K562 (cell line): ENCODE measurements around the gene ZCCHC24. TPM values are rescaled to one million over a fixed set of nuclear protein-coding genes. Genes with fewer than 3 reads are reported as not detected.

Source experiments
- ATAC-seq: fragments of 200-7000 bp; cut with Tn5 transposase; 3 replicates; pipeline ENCODE4 v1.9.1; 2020; ENCODE audit warnings: moderate library complexity
- BruUV-seq: library from RNA; stranded (reverse); fragments of 400-500 nt; replicated peaks from 2 replicates; lab custom pipeline; 2021; lab: Mats Ljungman, UMichigan
- CTCF ChIA-PET: fragments of 300-600 bp; formaldehyde crosslinking; extraction: SDS; loops from one replicate; lab custom pipeline; 2021; ENCODE audit warnings: low intra/inter-chr PET ratio; lab: Yijun Ruan, JAX
- POLR2A ChIA-PET: fragments of 300-600, 350-650 bp; sonication (Branson Sonifier 250); formaldehyde crosslinking; extraction: SDS; loops from one replicate; lab custom pipeline; 2021; ENCODE audit warnings: antibody characterized with exemption, inconsistent platforms; lab: Yijun Ruan, JAX
- DNase-seq, 4 experiments: peaks; one replicate each; pipeline versions ENCODE4 v3.0.0 to v3.0.0-alpha.2; 2011 to 2018; ENCODE audit warnings: low spot score in 3 of 4, mixed read lengths in 3 of 4; ENCODE audit errors: extremely low read depth in 1 of 4
- FAIRE-seq: peaks from 2 replicates; lab custom pipeline; 2011; peaks lifted over from hg19 to GRCh38; lab: Jason Lieb, UNC
- H2AFZ ChIP-seq: 2 replicates; pipeline ENCODE4 v1.6.0; 2011; ENCODE audit warnings: low read depth, low read length, control low read depth, inconsistent platforms
- H3K27ac ChIP-seq: fragments of 200-600 bp; 3 replicates; pipeline ENCODE4 v1.8.0; 2011; ENCODE audit warnings: low read depth, mild to moderate bottlenecking, control low read depth, inconsistent platforms, low read length, moderate library complexity, mixed read lengths; ENCODE audit errors: extremely low read depth
- H3K27me3 ChIP-seq, 2 experiments: fragments of 300-600 bp in 1 of 2; 2 replicates in 1 of 2; 3 replicates in 1 of 2; pipeline versions ENCODE4 v1.6.0 to v1.8.0; 2011; ENCODE audit warnings: inconsistent platforms in 2 of 2, low read length in 2 of 2, mild to moderate bottlenecking in 1 of 2, mixed read lengths in 1 of 2, moderate library complexity in 1 of 2; ENCODE audit not compliant: control insufficient read depth in 2 of 2, insufficient read depth in 2 of 2
- H3K36me3 ChIP-seq: fragments of 300-600 bp; 3 replicates; pipeline ENCODE4 v1.8.0; 2011; ENCODE audit warnings: mild to moderate bottlenecking, low read length, inconsistent platforms; ENCODE audit not compliant: control insufficient read depth, insufficient read depth
- H3K4me1 ChIP-seq, 2 experiments: fragments of 200-600 bp in 1 of 2; replicated peaks in 1 of 2; 2 replicates in 1 of 2; 3 replicates in 1 of 2; pipeline versions ENCODE4 v1.5.1 to v1.8.0; 2011; ENCODE audit warnings: inconsistent platforms in 2 of 2, low read length in 2 of 2, mild to moderate bottlenecking in 1 of 2, mixed read lengths in 1 of 2, moderate library complexity in 1 of 2; ENCODE audit not compliant: control insufficient read depth in 2 of 2, insufficient read depth in 2 of 2
- H3K4me2 ChIP-seq: 2 replicates; pipeline ENCODE4 v1.6.1; 2011; ENCODE audit warnings: low read length, control low read depth, inconsistent platforms, mixed read lengths; ENCODE audit not compliant: insufficient read depth
- H3K4me3 ChIP-seq: fragments of 200-600 bp; sonication (generic), shearing (Covaris generic); 2 replicates; pipeline ENCODE4 v1.5.1; 2016; ENCODE audit warnings: control low read depth, inconsistent platforms
- H3K79me2 ChIP-seq: fragments of 200-600 bp; 3 replicates; pipeline ENCODE4 v1.8.0; 2011; ENCODE audit warnings: low read length, inconsistent platforms; ENCODE audit not compliant: control insufficient read depth, insufficient read depth
- H3K9ac ChIP-seq, 2 experiments: 2 replicates each; pipeline versions ENCODE4 v1.6.0 to v1.6.1; 2011; ENCODE audit warnings: low read depth in 2 of 2, low read length in 2 of 2, control low read depth in 1 of 2, inconsistent platforms in 1 of 2, mild to moderate bottlenecking in 1 of 2, mixed read lengths in 1 of 2; ENCODE audit not compliant: insufficient read depth in 1 of 2
- H3K9me1 ChIP-seq: one replicate; pipeline ENCODE4 v1.6.0; 2011; ENCODE audit warnings: inconsistent platforms, mild to moderate bottlenecking, low read length, moderate library complexity; ENCODE audit not compliant: control insufficient read depth, insufficient read depth
- H3K9me3 ChIP-seq: replicated peaks from 2 replicates; pipeline ENCODE4 v1.5.1; 2011; ENCODE audit warnings: low read depth, low read length, inconsistent platforms; ENCODE audit not compliant: control insufficient read depth, insufficient read depth
- H4K20me1 ChIP-seq: replicated peaks from 2 replicates; pipeline ENCODE4 v1.6.1; 2011; ENCODE audit warnings: low read length, inconsistent platforms, mixed read lengths; ENCODE audit not compliant: control insufficient read depth, insufficient read depth
- CREB1 ChIP-seq, 2 experiments: sonication (generic) in 1 of 2; formaldehyde crosslinking in 1 of 2; IDR thresholded peaks; 2 replicates each; pipeline versions ENCODE4 v1.6.1 to v1.8.0; 2012 to 2022; ENCODE audit warnings: inconsistent platforms in 1 of 2, mild to moderate bottlenecking in 1 of 2, missing genetic modification reagents in 1 of 2, moderate library complexity in 1 of 2
- E4F1 ChIP-seq: fragments of 250-450 bp; sonication (Bioruptor Pico); IDR thresholded peaks from 2 replicates; pipeline ENCODE4 v1.5.0; 2021; ENCODE audit warnings: mild to moderate bottlenecking, borderline replicate concordance
- GABPA ChIP-seq: fragments of 200-800 bp; sonication (Bioruptor generic); conservative IDR thresholded peaks from 2 replicates; pipeline ENCODE4 v1.6.1; 2016; ENCODE audit warnings: low read depth, missing genetic modification characterization, missing compliant biosample characterization
- HCFC1 ChIP-seq: IDR thresholded peaks from 2 replicates; pipeline ENCODE4 v1.6.1; 2012; ENCODE audit warnings: low read depth, low read length, improper control_type of control experiment
- HDAC6 ChIP-seq: IDR thresholded peaks from 2 replicates; pipeline ENCODE4 v1.6.1; 2012; ENCODE audit warnings: low read depth, mild to moderate bottlenecking, control low read depth, inconsistent platforms, low read length, moderate library complexity
- NCOR1 ChIP-seq: fragments of 450-650 bp; IDR thresholded peaks from 2 replicates; pipeline ENCODE4 v1.6.1; 2016; ENCODE audit warnings: mild to moderate bottlenecking, moderate library complexity
- NR3C1 ChIP-seq: sonication (generic); formaldehyde crosslinking; IDR thresholded peaks from 2 replicates; pipeline ENCODE4 v1.8.1; 2022; ENCODE audit warnings: missing genetic modification reagents
- NRF1 ChIP-seq, 2 experiments: fragments of 450-650 bp; IDR thresholded peaks in 1 of 2; conservative IDR thresholded peaks in 1 of 2; 2 replicates each; pipeline ENCODE4 v1.6.1; 2014; ENCODE audit warnings: mild to moderate bottlenecking in 2 of 2
- RFX1 ChIP-seq: fragments of 450-650 bp; IDR thresholded peaks from 2 replicates; pipeline ENCODE4 v1.6.1; 2016; ENCODE audit warnings: mild to moderate bottlenecking, moderate library complexity
- SMARCC2 ChIP-seq: fragments of 450-650 bp; IDR thresholded peaks from 2 replicates; pipeline ENCODE4 v1.6.1; 2017; ENCODE audit warnings: antibody characterized with exemption, moderate library complexity, mild to moderate bottlenecking, low read depth
- SMARCE1 ChIP-seq: fragments of 450-650 bp; IDR thresholded peaks from 2 replicates; pipeline ENCODE4 v1.7.1; 2016; ENCODE audit warnings: mild to moderate bottlenecking
- ZNF143 ChIP-seq: sonication (generic); formaldehyde crosslinking; IDR thresholded peaks from 2 replicates; pipeline ENCODE4 v1.9.0; 2022; ENCODE audit warnings: mild to moderate bottlenecking, missing genetic modification reagents
- ZNF23 ChIP-seq: fragments of 250-450 bp; sonication (Bioruptor Pico); IDR thresholded peaks from 2 replicates; pipeline ENCODE4 v1.4.0; 2020; ENCODE audit warnings: mild to moderate bottlenecking
- whole genome bisulfite sequencing: fragments of 100-300 bp; shearing (Covaris generic); methylation state at CpG from one replicate; pipeline ENCODE4 v1.1.6; 2016; ENCODE audit warnings: low coverage, mixed read lengths; ENCODE audit not compliant: insufficient coverage; ENCODE audit errors: missing lambda C conversion rate; 5-methylcytosine and 5-hydroxymethylcytosine counted together
- in situ Hi-C: fragments of 300-500 bp; cut with MboI; formaldehyde crosslinking; loops from 4 replicates; pipeline ENCODE4 v1.15.0; 2018; ENCODE audit warnings: inconsistent platforms, mixed read lengths
- intact Hi-C: fragments of 100-400 bp; cut with micrococcal nuclease; formaldehyde crosslinking; loops from 2 replicates; pipeline ENCODE4 v1.14.2; 2022
- polyA plus RNA-seq, 8 experiments: library from polyadenylated mRNA; depleted of rRNA in 4 of 8; stranded (reverse) in 5 of 8; unstranded in 3 of 8; fragments of >200 nt; fragmentation: Nextera tagmentation in 2 of 8; fragmentation: Illumina TruSeq in 1 of 8; extraction: Ambion mirVana in 2 of 8; extraction: Trizol in 1 of 8; gene quantifications; 2 replicates each; pipeline versions ENCODE4 v1.2.1 to v1.2.3, GENCODE V29; 2011 to 2014; ENCODE audit warnings: inconsistent platforms in 1 of 8, missing spikeins in 1 of 8
- total RNA-seq, 7 experiments: library from RNA; depleted of rRNA in 6 of 7; stranded (reverse); fragments of >200 nt in 6 of 7; fragmentation: Illumina TruSeq in 2 of 7; extraction: Trizol in 2 of 7; gene quantifications; 2 replicates each; pipeline versions ENCODE4 v1.2.1 to v1.2.3, GENCODE V29; 2011 to 2021; ENCODE audit warnings: low replicate concordance in 1 of 7

ZCCHC24 gene
- total and polyA plus RNA-seq, 9 of the 15 experiments (the other 6 are each of a cell fraction or from before 2014, with no cell fraction given), result 0.84 to 11.0 (median 4.6) TPM

DNA sequence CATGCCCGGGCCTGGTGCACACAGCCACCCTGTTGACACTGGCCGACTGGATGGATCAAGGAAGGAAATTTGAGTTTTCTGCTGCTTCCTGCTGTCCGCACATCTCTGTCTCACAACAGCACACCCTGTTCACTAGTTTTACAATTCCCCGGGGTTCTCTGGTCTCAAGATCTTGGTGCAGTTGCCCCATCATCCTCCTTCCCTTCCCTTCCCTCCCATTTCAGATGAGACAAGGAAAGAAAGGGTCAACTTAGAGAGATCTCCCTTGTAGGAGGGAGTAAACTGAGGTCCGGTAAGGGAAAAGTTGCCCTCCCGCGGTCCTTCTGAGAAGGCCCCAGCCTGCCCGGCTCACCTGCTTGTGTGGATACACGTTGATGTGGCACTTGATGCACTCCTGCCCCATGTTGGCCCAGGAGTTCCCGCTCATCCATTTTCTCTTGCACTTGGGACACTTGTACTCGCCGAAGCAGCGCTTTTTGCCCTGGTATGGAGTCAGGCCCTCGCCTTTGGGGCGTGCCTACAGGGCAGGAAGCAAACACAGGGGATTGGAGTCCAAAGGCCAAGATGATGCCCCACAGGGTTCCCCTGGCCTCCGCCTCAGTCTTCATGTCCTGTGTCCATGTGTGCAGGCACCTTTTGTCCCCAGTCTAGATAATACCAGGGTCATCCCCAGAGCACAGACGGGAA lies 51.4 kb downstream of the ZCCHC24 start:
- BruUV-seq, result no TSS peak
- Histone ChIP-seq H3K9me3 (no peaks in the 10 kb centered on the region), H3K9ac (peak overlapping the region in 1 of 2 experiments; percentile 26; a peak in 2 of 4 replicates), H3K27ac (no peak overlapping the region), H3K79me2 (no peaks in the 10 kb centered on the region), H3K36me3 (no peaks in the 10 kb centered on the region), H3K27me3 (no peaks in the 10 kb centered on the region), H4K20me1 (no peaks in the 10 kb centered on the region), H3K4me3 (no peak overlapping the region), H3K4me2 (no peak overlapping the region), H3K9me1 (peaks cover 10% of the 10 kb centered on the region), H3K4me1 (peaks cover 36 to 43% of the 10 kb centered on the region in 2 experiments), H2AFZ (no peak overlapping the region)
- WGBS, result 86% methylated on average over 17 of the region's 17 CpGs
- FAIRE-seq (no peak), DNase-seq (no peak), ATAC-seq (no peak)
- ChIA-PET POLR2A (no interaction called here), CTCF (no interaction called here)
- in situ Hi-C loops, result loop anchor here (5.0 kb wide), 1 partner anchor 78 kb away; no protein-coding TSS in a partner anchor
- intact Hi-C loops, result loop anchor here (5.0 kb wide), 1 partner anchor 93 kb away; no protein-coding TSS in a partner anchor
- TF ChIP-seq ZNF23 (CRISPR knock-in tag), result no peak
- TF ChIP-seq SMARCC2, result no peak
- TF ChIP-seq NCOR1, result no peak
- TF ChIP-seq SMARCE1, result no peak
- TF ChIP-seq HCFC1, result no peak
- no peak for TF ChIP-seq NRF1 (conservative IDR thresholded peaks at IDR 0.05 in 1 of 2, IDR thresholded peaks at IDR 0.05 in 1 of 2)
- TF ChIP-seq ZNF143 (CRISPR knock-in tag), result no peak
- TF ChIP-seq GABPA, result no peak
- no peak for TF ChIP-seq RFX1
- no peak for TF ChIP-seq NR3C1 (CRISPR knock-in tag)
- TF ChIP-seq CREB1 (IDR thresholded peaks at IDR 0.05), result no peak
- no peak for TF ChIP-seq CREB1 (CRISPR knock-in tag; IDR thresholded peaks at IDR 0.05)
- TF ChIP-seq E4F1, result no peak
- no peak for TF ChIP-seq HDAC6
